Non-pigmented ciliary epithelial cell (primary cell): ENCODE measurements around the gene LTO1.
"Not testable (repeated sequence)": the region's sequence is repeated elsewhere in the genome, so short reads cannot be mapped to it uniquely, and the experiment has no call there.

ENCODE experiments used
- DNase-seq: peaks from one replicate; pipeline ENCODE4 v3.0.0-alpha.2; 2010; ENCODE audit warnings: low read depth

The LTO1 gene

GRCh38 chr11:69700278-69701140, 25.4 kb upstream of the LTO1 start:
- DNase-seq: no peak

DNA sequence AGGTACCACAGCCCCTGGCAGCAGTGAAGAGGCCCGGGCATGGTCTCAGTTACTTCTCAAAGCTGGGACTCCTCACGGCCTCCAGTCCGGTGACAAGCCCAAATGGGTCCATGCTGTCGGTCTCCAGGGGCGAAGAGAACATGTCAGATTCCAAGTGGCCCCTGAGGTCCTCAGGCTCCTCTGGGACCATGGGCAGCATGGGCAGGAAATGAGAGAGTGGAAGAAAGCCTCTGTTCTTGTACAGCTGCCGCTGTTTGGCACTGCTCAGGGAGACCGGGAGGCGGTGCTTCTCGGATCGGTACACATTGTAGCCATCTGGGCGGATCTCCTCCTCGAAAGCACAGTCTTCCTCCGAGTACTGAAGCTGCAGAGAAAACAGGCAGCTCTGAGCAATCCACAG, 24.1 kb upstream of the LTO1 start:
- no peak for DNase-seq

- no peak for DNase-seq
These were observed 23.2 kb upstream of the LTO1 start for GRCh38 chr11:69698362-69698761.

- DNase-seq: no peak
These were observed 22.7 kb upstream of the LTO1 start for GRCh38 chr11:69697861-69698260.

DNA sequence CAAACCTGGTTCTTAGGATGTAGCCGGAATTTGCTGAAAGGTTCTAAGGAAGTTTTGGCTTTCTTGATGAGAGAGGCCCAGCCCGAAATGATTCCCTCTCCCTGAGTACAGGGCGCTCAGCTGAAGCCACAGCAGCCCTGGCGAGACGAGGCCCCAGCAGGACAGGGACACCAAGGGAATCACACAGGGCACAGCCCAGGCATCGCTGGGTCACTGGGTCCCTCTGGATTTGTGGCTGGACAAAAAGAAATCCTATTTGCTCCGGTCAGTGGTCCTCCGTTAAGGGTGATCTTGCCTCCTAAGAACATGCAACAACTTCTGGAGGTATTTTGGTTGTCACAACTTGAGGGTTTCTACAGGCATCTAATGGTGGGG, 22.3 kb upstream of the LTO1 start:
- DNase-seq: no peak

GRCh38 chr11:69696749-69697468, 21.8 kb upstream of the LTO1 start:
- no peak for DNase-seq

- not testable (repeated sequence) for DNase-seq
These were observed 20.8 kb upstream of the LTO1 start for GRCh38 chr11:69695995-69696394.

DNA sequence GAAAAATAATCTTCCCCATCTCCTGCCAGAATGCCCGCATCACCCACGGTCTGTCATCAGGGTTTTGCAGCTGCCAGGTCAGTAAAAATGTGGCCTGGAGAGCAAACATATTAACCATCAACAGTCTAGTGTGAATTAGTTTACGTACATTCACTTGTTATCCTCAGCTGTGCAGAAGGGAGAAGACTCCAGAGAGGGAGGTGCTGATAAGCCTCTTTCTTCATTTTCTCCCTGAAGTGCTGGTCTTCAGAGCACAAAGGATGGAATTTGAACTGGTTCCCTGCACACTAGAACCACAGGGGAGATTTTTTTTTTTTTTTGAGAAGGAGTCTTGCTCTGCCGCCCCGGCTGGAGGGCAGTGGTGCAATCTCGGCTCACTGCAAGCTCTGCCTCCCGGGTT, 20.4 kb upstream of the LTO1 start:
- no peak for DNase-seq

DNA sequence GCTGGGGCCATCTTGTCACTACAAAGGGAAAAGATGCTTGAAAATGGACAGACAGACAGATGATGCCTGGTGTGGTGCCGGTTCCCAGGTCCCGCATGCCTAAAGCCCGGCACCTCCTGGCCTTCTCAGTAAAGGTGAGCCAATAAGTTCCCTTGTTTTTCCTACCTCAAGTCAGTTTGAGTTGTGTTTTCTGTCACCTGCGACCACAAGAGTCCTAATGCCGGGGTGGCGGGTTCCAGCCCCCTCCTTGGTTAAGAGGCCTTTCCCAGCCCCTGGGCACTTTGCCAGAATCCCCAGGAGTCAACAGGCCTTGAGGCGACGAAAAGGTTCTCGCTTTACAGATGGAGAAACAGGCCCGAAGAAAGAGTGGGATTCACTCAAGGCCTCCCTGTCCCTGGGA, 19.6 kb upstream of the LTO1 start:
- no peak for DNase-seq

DNA sequence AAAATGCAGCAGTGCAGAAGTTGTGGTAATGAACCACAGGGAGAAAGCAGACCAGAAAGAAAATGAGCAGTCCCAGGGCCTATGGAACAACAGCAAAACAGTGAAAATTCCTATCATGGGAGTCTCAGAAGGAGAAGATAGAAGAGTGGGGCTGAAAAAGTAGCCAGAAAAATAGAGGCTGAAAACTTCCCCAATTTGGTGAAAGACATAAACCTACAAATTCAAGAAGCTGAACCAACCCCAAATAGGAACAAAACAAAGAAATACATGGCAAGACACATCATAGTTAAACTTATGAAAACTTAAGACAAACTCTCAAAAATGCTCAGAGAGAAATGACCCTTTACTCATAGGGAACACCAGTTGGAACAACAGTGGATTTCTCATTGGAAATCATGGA, 17.3 kb upstream of the LTO1 start:
- DNase-seq: no peak

DNA sequence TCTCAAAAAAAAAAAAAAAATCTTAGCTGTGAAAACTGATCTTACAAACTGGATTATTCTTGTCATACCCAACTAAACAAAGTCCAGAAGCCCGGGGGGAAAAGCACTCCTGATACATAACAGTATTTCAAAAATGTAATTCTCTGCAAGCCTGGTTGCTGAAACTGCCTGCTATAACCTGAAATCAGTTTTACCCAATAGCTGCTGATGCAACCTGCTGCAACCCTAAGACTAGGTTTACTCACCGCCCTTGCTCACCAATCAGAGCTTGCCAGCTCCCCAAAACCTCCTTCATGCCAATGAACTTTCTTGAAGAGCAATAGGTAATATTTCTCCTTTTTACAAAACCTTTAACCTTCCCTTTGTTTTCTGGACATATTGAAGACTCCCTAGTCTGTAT, 16.3 kb upstream of the LTO1 start:
- no peak for DNase-seq

- no peak for DNase-seq
These were observed 14.5 kb upstream of the LTO1 start for GRCh38 chr11:69689484-69690319.

- not testable (repeated sequence) for DNase-seq
These were observed 13.0 kb upstream of the LTO1 start for GRCh38 chr11:69687969-69688771.

DNA sequence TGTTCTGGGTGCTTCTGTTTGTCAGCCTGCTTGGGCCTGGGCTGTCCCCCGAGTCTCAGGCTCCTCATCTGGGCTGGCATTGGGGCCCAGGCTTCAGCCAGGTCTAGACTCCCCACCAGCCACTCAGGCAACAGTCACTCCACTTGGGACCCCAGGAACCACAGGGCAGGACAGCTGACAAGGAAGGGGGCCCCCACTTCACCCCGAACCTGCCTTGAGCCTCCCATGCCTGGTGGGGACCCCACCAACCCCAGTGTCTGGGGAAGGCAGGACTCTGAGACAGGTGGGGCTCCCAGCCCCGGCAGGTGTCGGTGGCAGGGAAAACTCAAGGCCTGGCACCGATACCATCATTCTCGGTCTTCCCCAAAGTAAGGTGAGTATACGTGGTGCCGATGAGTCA, 11.7 kb upstream of the LTO1 start:
- DNase-seq: no peak

DNA sequence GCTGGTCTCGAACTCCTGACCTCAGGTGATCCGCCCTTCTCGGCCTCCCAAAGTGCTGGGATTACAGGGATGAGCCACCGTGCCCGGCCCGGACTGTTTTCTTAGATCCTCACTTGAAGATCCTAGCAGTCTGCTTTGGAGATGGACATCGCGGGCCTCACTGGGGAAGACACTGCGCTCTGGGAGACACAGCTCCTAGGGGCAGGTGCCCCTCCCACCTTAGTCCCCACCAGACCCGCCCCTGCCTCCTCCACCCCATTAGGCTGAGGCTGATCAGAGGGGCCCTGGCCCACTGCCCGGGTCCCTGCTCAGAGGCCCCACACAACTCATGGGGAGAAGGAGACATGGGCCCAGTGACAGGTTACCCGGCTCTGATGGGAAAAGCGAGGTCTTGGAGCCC, 11.3 kb upstream of the LTO1 start:
- no peak for DNase-seq

GRCh38 chr11:69685348-69685747, 10.2 kb upstream of the LTO1 start:
- no peak for DNase-seq

DNA sequence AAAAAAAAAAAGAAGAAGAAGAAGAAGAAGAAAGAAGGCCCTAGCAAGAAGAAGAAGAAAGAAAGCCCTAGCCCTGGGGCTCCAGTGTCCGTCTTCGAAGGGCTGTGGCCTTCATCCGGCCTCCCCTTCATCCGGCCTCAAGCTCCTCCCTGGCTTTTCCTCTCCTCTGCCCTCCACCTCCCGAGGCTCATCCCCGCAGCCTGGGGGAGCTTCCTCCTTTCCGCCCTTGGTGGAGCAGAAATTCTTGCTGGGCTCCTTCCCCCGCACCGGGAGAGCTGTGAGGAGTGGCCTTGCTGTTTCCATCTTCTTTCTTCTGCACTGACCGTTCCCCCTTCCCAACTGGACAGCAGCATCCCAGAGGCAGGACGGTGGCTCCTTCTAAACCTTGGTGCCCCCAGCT, 9.5 kb upstream of the LTO1 start:
- no peak for DNase-seq

GRCh38 chr11:69683764-69684333, 8.7 kb upstream of the LTO1 start:
- no peak for DNase-seq

- DNase-seq: no peak
These were observed 7.7 kb upstream of the LTO1 start for GRCh38 chr11:69682681-69683326.

- DNase-seq: no peak
These were observed 7.1 kb upstream of the LTO1 start for GRCh38 chr11:69682221-69682620.

GRCh38 chr11:69680688-69681087, 5.5 kb upstream of the LTO1 start:
- DNase-seq: no peak
